Neuron (in vitro differentiated cells): ENCODE data around the gene FAM156A.
A peak's percentile ranks its signal among the peaks of the same experiment; 100 is the strongest.
"Not testable (repeated sequence)": the region's sequence is repeated elsewhere in the genome, so short reads cannot be mapped to it uniquely, and the experiment has no call there.

Source experiments
- H2AFZ ChIP-seq: one replicate; pipeline ENCODE4 v1.6.1; 2013; ENCODE audit warnings: low read depth, mild to moderate bottlenecking, inconsistent platforms, low read length, moderate library complexity
- H3K27me3 ChIP-seq: one replicate; pipeline ENCODE4 v1.6.1; 2013; ENCODE audit warnings: low read length; ENCODE audit not compliant: insufficient read depth
- H3K36me3 ChIP-seq: one replicate; pipeline ENCODE4 v1.6.1; 2013; ENCODE audit warnings: low read length; ENCODE audit not compliant: insufficient read depth
- H3K4me1 ChIP-seq: one replicate; pipeline ENCODE4 v1.6.1; 2013; ENCODE audit warnings: low read length; ENCODE audit not compliant: insufficient read depth
- H3K4me3 ChIP-seq: 2 replicates; pipeline ENCODE4 v1.5.1; 2013; ENCODE audit warnings: mild to moderate bottlenecking, low read length, moderate library complexity
- H3K9me3 ChIP-seq: one replicate; pipeline ENCODE4 v1.6.1; 2013; ENCODE audit warnings: low read length

Gene FAM156A

GRCh38 chrX:52945838-52946494 is 12.4 kb downstream of the FAM156A start:
- not testable (repeated sequence) for H3K27me3 ChIP-seq, H3K36me3 ChIP-seq, H3K9me3 ChIP-seq, H3K4me3 ChIP-seq, H2AFZ ChIP-seq, H3K4me1 ChIP-seq

- not testable (repeated sequence) for H3K9me3 ChIP-seq, H3K36me3 ChIP-seq, H3K4me1 ChIP-seq, H2AFZ ChIP-seq, H3K27me3 ChIP-seq, H3K4me3 ChIP-seq
Measured at GRCh38 chrX:52941728-52942127, 16.6 kb downstream of the FAM156A start.

- H3K4me1 ChIP-seq, H3K36me3 ChIP-seq, H3K9me3 ChIP-seq, H2AFZ ChIP-seq, H3K27me3 ChIP-seq, H3K4me3 ChIP-seq: not testable (repeated sequence)
Measured at GRCh38 chrX:52940704-52941103, 17.6 kb downstream of the FAM156A start.

GRCh38 chrX:52935470-52935784 is 22.9 kb downstream of the FAM156A start:
- not testable (repeated sequence) for H3K4me1 ChIP-seq, H3K36me3 ChIP-seq, H2AFZ ChIP-seq, H3K27me3 ChIP-seq, H3K9me3 ChIP-seq
- H3K4me3 ChIP-seq = peak overlapping the region; percentile 63

GRCh38 chrX:52934704-52935469 is 23.4 kb downstream of the FAM156A start:
- H3K27me3 ChIP-seq = no peaks in the 10 kb centered on the region
- H2AFZ ChIP-seq = no peak overlapping the region
- peak overlapping the region; percentile 63 for H3K4me3 ChIP-seq
- H3K36me3 ChIP-seq = no peaks in the 10 kb centered on the region
- no peaks in the 10 kb centered on the region for H3K9me3 ChIP-seq
- peaks cover 8% of the 10 kb centered on the region for H3K4me1 ChIP-seq

- Histone ChIP-seq H3K4me3 (peak overlapping the region; percentile 34), H3K9me3 (no peaks in the 10 kb centered on the region), H2AFZ (no peak overlapping the region), H3K27me3 (no peaks in the 10 kb centered on the region), H3K4me1 (peaks cover 8% of the 10 kb centered on the region), H3K36me3 (no peaks in the 10 kb centered on the region)
Measured at GRCh38 chrX:52933976-52934703, 24.2 kb downstream of the FAM156A start.

- H3K27me3 ChIP-seq = no peaks in the 10 kb centered on the region
- peaks cover 8% of the 10 kb centered on the region for H3K4me1 ChIP-seq
- no peaks in the 10 kb centered on the region for H3K9me3 ChIP-seq
- no peak overlapping the region for H2AFZ ChIP-seq
- H3K4me3 ChIP-seq = no peak overlapping the region
- H3K36me3 ChIP-seq = no peaks in the 10 kb centered on the region
Measured at GRCh38 chrX:52933213-52933612, 25.1 kb downstream of the FAM156A start.

GRCh38 chrX:52930214-52930613 is 28.1 kb downstream of the FAM156A start:
- not testable (repeated sequence) for H3K36me3 ChIP-seq, H3K4me3 ChIP-seq, H3K4me1 ChIP-seq, H2AFZ ChIP-seq, H3K9me3 ChIP-seq, H3K27me3 ChIP-seq

GRCh38 chrX:52923781-52924241 is 34.5 kb downstream of the FAM156A start:
- Histone ChIP-seq H3K4me3 (no peak overlapping the region), H3K36me3 (no peaks in the 10 kb centered on the region), H3K4me1 (peaks cover 3% of the 10 kb centered on the region), H2AFZ (no peak overlapping the region), H3K9me3 (no peaks in the 10 kb centered on the region), H3K27me3 (no peaks in the 10 kb centered on the region)

GRCh38 chrX:52914704-52915103 is 43.6 kb downstream of the FAM156A start:
- H3K36me3 ChIP-seq, H3K4me1 ChIP-seq, H3K27me3 ChIP-seq, H2AFZ ChIP-seq, H3K9me3 ChIP-seq, H3K4me3 ChIP-seq: not testable (repeated sequence)

GRCh38 chrX:52913681-52914080 is 44.6 kb downstream of the FAM156A start:
- H3K4me3 ChIP-seq, H2AFZ ChIP-seq, H3K4me1 ChIP-seq, H3K27me3 ChIP-seq, H3K9me3 ChIP-seq, H3K36me3 ChIP-seq: not testable (repeated sequence)

GRCh38 chrX:52909313-52909969 is 48.9 kb downstream of the FAM156A start:
- H3K36me3 ChIP-seq = not testable (repeated sequence)

GRCh38 chrX:52907900-52908299 is 50.4 kb downstream of the FAM156A start:
- H3K27me3 ChIP-seq, H2AFZ ChIP-seq, H3K36me3 ChIP-seq, H3K9me3 ChIP-seq, H3K4me3 ChIP-seq, H3K4me1 ChIP-seq: not testable (repeated sequence)

More at GRCh38 chrX:52909313-52909969, 48.9 kb downstream of the FAM156A start:
- H3K4me3 ChIP-seq, H3K9me3 ChIP-seq, H2AFZ ChIP-seq, H3K4me1 ChIP-seq, H3K27me3 ChIP-seq: not testable (repeated sequence)
